HEK293T (cell line): ENCODE results near the gene DMAP1.

ENCODE experiments used
- CTCF ChIA-PET: fragments of 350-600 bp; formaldehyde crosslinking; extraction: SDS; loops from one replicate; lab custom pipeline; 2021; ENCODE audit warnings: antibody characterized with exemption, inconsistent platforms; lab: Yijun Ruan, JAX
- POLR2A ChIA-PET: fragments of 350-600 bp; formaldehyde crosslinking; extraction: SDS; loops from one replicate; lab custom pipeline; 2020; ENCODE audit warnings: antibody characterized with exemption, inconsistent platforms; lab: Yijun Ruan, JAX
- DNase-seq: peaks from one replicate; pipeline ENCODE4 v3.0.0; 2012; ENCODE audit warnings: mixed read lengths; ENCODE audit errors: extremely low spot score
- ARNT ChIP-seq: fragments of 450-650 bp; IDR thresholded peaks from 2 replicates; pipeline ENCODE4 v1.6.1; 2017; ENCODE audit warnings: mild to moderate bottlenecking
- BHLHE40 ChIP-seq: fragments of 450-650 bp; IDR thresholded peaks from 2 replicates; pipeline ENCODE4 v1.6.1; 2016; ENCODE audit warnings: mild to moderate bottlenecking, moderate library complexity, borderline replicate concordance
- CTBP1 ChIP-seq: fragments of 450-650 bp; IDR thresholded peaks from 2 replicates; pipeline ENCODE4 v1.6.1; 2016; ENCODE audit warnings: borderline replicate concordance
- ELF4 ChIP-seq: fragments of 450-650 bp; IDR thresholded peaks from 2 replicates; pipeline ENCODE4 v1.6.1; 2017; ENCODE audit warnings: antibody characterized with exemption
- FOXA1 ChIP-seq: fragments of 450-650 bp; IDR thresholded peaks from 2 replicates; pipeline ENCODE4 v1.6.1; 2016; ENCODE audit warnings: mild to moderate bottlenecking
- FOXK2 ChIP-seq: fragments of 450-650 bp; IDR thresholded peaks from 2 replicates; pipeline ENCODE4 v1.6.1; 2016; ENCODE audit warnings: mild to moderate bottlenecking
- FOXM1 ChIP-seq: fragments of 450-650 bp; IDR thresholded peaks from 2 replicates; pipeline ENCODE4 v1.6.1; 2017; ENCODE audit warnings: mild to moderate bottlenecking, borderline replicate concordance
- HDGF ChIP-seq: fragments of 450-650 bp; IDR thresholded peaks from 2 replicates; pipeline ENCODE4 v1.6.1; 2017; ENCODE audit warnings: antibody characterized with exemption, borderline replicate concordance
- L3MBTL2 ChIP-seq: fragments of 450-650 bp; conservative IDR thresholded peaks from 2 replicates; pipeline ENCODE4 v1.6.1; 2016; ENCODE audit warnings: mild to moderate bottlenecking
- LEF1 ChIP-seq: fragments of 450-650 bp; IDR thresholded peaks from 2 replicates; pipeline ENCODE4 v1.6.1; 2017; ENCODE audit warnings: mild to moderate bottlenecking, borderline replicate concordance
- NFRKB ChIP-seq: fragments of 450-650 bp; IDR thresholded peaks from 2 replicates; pipeline ENCODE4 v1.6.1; 2016; ENCODE audit warnings: mild to moderate bottlenecking, moderate library complexity
- PKNOX1 ChIP-seq: fragments of 450-650 bp; IDR thresholded peaks from 2 replicates; pipeline ENCODE4 v1.6.1; 2016
- SP1 ChIP-seq: fragments of 450-650 bp; IDR thresholded peaks from 2 replicates; pipeline ENCODE4 v1.6.1; 2017
- SUZ12 ChIP-seq: fragments of 450-650 bp; IDR thresholded peaks from 2 replicates; pipeline ENCODE4 v1.6.1; 2016; ENCODE audit warnings: mild to moderate bottlenecking
- TARDBP ChIP-seq: fragments of 450-650 bp; IDR thresholded peaks from 2 replicates; pipeline ENCODE4 v1.6.1; 2016
- ZNF384 ChIP-seq: fragments of 450-650 bp; IDR thresholded peaks from 2 replicates; pipeline ENCODE4 v1.6.1; 2016

DMAP1 gene

GRCh38 chr1:44213222-44214112 is at the start of gene DMAP1:
DMAP1 (plus strand) TSS chr1:44213471; CDS start chr1:44213754, 283 bp downstream.
- TF ChIP-seq PKNOX1 (peak; percentile 86), FOXM1 (peak; percentile 91), CTBP1 (peak; percentile 97), ZNF384 (no peak; the same call in 1 of the 2 replicates), ARNT (peak; percentile 82), L3MBTL2 (peak; percentile 71), TARDBP (0 out of 2 replicates have a peak, but pooled peaks have one; percentile 7), FOXK2 (peak; percentile 85), HDGF (no peak), ELF4 (peak; percentile 37), LEF1 (0 out of 2 replicates have a peak, but pooled peaks have one; percentile 60), NFRKB (no peak)
- DNase-seq, result peak; percentile 86
- ChIA-PET CTCF (interaction anchor here (0.5 to 2.0 kb wide), 3 partner anchors 25 to 110 kb away, joined by 3 to 5 read pairs (median 4); no protein-coding TSS in a partner anchor), POLR2A (interaction anchor here (0.8 to 2.3 kb wide), 15 partner anchors 9 to 508 kb away, joined by 3 to 8 read pairs (median 4); no protein-coding TSS in a partner anchor)

GRCh38 chr1:44168520-44169098 is 44.7 kb upstream of the DMAP1 start:
- ChIA-PET POLR2A (no interaction called here), CTCF (no interaction called here)
- no peak for DNase-seq
- no peak for TF ChIP-seq ELF4
- TF ChIP-seq PKNOX1, result no peak
- no peak for TF ChIP-seq FOXA1
- TF ChIP-seq L3MBTL2, result no peak
- TF ChIP-seq NFRKB, result no peak
- no peak for TF ChIP-seq TARDBP
- TF ChIP-seq FOXK2, result no peak
- TF ChIP-seq SP1, result no peak
- no peak for TF ChIP-seq ZNF384
- TF ChIP-seq CTBP1, result no peak
- TF ChIP-seq BHLHE40, result no peak
- TF ChIP-seq FOXM1, result no peak
- no peak for TF ChIP-seq SUZ12
- TF ChIP-seq HDGF, result no peak
- no peak for TF ChIP-seq LEF1

- CTCF ChIA-PET, result interaction anchor here (0.7 kb wide), 1 partner anchor 492 kb away, joined by 3 read pairs; no protein-coding TSS in a partner anchor
Observed at GRCh38 chr1:44170281-44170823, 42.9 kb upstream of the DMAP1 start.

GRCh38 chr1:44174630-44175029 is 38.6 kb upstream of the DMAP1 start:
- POLR2A ChIA-PET, result no interaction called here

More at GRCh38 chr1:44170281-44170823, 42.9 kb upstream of the DMAP1 start:
- DNase-seq, result no peak
- POLR2A ChIA-PET, result interaction anchor here (1.2 kb wide), 1 partner anchor 14 kb away, joined by 3 read pairs; no protein-coding TSS in a partner anchor
- TF ChIP-seq SUZ12, result no peak
- no peak for TF ChIP-seq CTBP1
- no peak for TF ChIP-seq SP1
- TF ChIP-seq FOXM1, result no peak
- TF ChIP-seq TARDBP, result no peak
- TF ChIP-seq L3MBTL2, result no peak
- no peak for TF ChIP-seq LEF1
- no peak for TF ChIP-seq NFRKB
- no peak for TF ChIP-seq ELF4
- no peak for TF ChIP-seq FOXK2
- no peak for TF ChIP-seq ARNT
- no peak for TF ChIP-seq FOXA1
- no peak for TF ChIP-seq BHLHE40

More at GRCh38 chr1:44174630-44175029, 38.6 kb upstream of the DMAP1 start:
- TF ChIP-seq L3MBTL2, result no peak
- no peak for TF ChIP-seq BHLHE40
- no peak for TF ChIP-seq FOXA1
- no peak for TF ChIP-seq FOXK2
- no peak for TF ChIP-seq SP1
- TF ChIP-seq PKNOX1, result no peak
- TF ChIP-seq ELF4, result no peak
- no peak for TF ChIP-seq LEF1
- TF ChIP-seq NFRKB, result no peak
- no peak for TF ChIP-seq CTBP1
- no peak for TF ChIP-seq ARNT
- no peak for TF ChIP-seq FOXM1
- no peak for TF ChIP-seq SUZ12
- no peak for TF ChIP-seq TARDBP
- no peak for TF ChIP-seq ZNF384
- TF ChIP-seq HDGF, result no peak
- no peak for DNase-seq
- CTCF ChIA-PET, result no interaction called here
